GM18498 (cell line): ENCODE measurements around the gene CHRDL2.

Experiments used
- ATAC-seq: cut with Tn5 transposase; IDR thresholded peaks from one replicate; pipeline ENCODE4 v1.9.1; 2021; ENCODE audit warnings: mild to moderate bottlenecking, moderate library complexity; ENCODE audit not compliant: unreplicated experiment

The CHRDL2 gene

DNA sequence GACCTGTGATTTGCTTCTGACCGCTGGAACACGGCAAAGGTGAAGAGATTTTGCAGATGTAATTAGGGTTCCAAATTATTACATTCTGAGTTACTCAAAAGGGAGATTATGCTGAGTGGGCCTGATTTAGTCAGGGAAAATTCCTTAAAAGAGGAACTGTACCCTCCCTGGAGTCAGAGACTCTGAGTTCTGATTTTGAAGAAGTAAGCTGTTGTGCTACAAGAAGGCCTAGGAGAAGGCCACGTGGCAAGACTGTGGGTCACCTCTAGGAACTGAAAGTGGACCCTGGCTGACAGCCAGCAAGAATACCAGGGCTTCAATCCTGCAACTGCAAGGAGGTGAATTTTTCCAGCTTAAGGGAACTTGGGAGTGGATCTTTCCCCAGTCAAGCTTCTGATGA, 45.3 kb downstream of the CHRDL2 start:
- ATAC-seq: no peak

DNA sequence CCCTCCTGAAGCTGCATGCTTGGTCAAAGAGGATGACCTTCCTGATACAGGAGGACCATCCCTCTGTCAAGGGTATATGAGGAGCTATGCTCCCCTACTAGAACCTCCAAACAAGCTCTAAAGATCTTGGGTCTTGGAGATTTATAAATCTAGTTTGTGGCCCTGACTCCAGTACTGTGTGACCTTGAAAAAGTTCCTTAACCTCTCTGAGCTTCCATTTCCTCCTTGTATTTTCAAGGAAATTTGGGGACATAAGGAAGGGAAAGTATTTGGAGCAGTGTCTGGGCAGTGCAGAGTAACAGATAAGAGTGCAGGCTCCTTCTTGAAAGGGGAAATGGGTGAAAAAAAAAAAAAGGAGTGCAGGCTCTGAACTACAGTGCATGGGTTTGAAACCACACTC, 45.9 kb downstream of the CHRDL2 start:
- no peak for ATAC-seq

DNA sequence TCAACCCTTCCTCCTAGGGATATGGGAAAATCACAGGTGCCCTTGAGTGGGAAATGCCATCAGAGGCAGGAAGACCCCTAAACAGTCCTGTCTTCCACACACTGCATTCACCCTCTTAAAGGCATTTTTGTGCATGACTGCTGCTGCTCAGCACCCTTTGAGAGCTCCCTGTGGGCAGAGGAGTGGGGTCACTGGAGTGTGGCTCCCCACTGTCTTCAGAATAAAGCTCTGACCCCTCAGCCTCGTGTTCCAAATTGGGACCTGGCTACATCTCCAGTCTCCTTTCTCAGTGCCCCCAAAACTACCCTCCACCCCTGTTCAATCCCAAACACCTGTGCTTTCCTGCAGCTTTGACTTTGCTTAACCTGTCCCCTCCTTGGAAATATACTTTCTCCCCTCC, 46.6 kb downstream of the CHRDL2 start:
- ATAC-seq: no peak

DNA sequence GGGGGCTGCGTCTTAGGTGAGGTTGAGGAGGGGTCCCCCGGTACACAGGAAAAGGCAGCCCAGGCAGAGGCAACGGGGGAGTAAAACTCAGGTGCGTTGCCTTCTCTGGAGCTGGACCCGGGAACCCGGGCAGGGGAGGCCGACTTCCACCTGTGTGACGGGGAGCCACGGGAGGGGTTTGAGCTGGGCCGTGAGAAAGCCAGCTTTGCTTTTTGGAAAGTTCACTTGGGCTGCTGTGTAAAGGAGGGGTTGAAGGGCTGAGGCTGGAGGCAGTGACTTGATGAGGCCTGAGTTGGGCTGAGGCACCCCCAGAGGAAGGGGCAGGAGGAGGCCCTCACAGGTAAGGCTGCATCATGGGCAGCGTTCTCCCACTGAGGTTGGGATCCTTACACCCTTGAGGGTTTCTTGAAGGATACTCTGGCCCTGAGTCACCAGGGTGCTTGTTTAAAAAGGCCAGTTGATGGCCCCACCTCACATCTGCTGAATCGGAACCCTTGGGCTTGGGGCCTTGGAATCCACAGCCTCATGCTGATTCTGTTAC, 47.2 kb downstream of the CHRDL2 start:
- no peak for ATAC-seq

DNA sequence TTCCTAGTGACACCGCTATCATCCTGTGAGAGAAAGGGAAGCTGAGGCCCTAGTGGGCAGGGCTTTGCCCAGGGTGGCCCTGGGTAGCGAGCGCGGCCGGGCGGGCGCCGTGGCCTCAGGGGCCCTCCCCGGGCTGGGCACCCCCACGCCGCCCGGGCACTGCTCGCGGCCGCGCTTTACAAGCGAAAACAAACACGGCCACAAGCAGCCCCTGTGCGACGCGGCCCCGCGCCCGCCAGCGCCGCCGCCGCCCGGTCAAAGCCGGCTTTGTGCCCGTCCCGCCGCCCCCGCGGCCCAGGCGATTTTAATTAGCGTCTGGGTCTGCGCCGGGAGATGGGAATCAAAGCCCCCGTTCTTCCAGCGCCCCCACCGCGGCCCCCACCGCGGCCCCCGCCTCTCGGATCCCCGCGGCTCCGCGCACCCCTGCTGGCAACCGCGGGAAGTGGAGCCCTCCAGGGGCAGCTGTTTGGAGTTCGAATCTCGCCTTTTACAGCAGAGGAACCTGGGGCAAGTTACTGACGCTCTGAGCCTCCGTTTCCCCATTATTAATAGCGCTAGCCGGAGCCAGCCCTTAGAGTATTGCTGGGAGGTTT, 47.9 kb downstream of the CHRDL2 start:
- ATAC-seq: no peak

DNA sequence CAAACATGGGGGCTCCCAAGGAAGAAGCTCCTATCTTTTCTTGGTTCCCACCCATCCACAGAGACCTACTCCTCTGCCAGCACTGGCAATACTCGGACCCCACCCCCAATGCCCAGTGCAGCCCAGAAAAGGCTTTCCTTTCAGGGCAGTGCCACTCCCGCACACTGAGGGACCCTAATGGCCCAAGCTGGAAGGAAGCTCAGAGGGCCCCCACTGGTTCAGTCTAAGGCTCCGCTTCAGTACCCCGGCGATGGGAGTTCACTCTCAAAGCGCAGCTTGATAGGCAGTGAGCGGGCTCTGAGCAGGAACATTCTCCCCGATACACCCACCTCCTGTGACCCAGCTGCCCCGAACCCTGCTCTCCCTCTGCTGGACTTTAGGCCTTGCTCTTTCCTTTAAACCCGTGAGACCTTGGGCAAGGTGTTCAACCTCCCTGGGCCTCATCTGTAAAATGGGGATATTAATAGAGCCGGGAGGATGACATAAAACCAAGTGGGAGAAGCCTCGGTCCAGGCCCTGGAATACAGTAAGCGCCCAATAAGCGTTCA, 48.4 kb downstream of the CHRDL2 start:
- ATAC-seq: no peak

DNA sequence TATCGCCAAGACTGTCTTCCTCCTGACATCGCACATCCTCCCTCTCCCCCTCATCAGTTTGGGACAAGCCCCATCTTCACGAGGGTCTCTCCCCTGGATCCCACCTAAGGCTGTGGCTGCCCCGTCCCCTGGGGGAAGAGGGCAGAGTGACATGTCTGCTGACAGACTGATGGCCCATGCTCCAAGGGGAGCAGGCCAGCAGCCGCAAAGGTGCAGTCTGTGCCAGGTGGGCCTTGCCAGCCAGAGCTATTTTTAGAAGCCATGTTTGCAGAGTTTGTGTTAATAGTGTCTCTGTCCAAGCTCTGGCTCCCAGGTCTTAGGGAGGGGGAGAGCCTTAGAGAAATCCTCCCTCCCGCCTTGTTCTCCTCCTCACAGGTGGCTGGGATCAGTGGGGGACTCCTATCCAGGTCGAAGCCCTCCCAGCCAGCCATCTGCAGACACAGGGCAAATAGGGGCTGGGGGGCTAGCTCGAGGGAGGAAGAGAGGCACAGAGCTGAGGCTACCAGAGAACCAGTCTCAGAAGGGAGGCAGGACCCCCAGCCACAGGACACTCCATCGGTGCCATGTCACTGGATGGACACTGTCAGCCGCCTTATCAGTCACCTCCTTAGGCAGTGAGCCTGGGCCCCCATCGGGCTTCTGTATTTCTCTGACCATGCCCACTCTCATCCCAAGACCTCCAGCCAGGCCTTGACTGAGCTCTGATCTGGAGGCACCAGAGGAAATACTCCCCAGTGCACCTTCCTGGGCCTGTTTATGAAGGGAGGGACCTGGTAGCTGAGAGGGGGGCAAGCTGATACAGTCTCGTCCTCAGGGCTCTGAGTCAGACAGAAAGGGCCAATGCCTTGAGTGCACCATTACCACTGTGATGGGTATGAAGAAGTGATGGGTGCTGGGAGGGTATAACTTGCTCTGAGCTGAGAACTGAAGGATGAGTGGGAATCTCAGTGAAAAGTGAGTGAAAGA, 49.3 kb downstream of the CHRDL2 start:
- ATAC-seq: no peak

DNA sequence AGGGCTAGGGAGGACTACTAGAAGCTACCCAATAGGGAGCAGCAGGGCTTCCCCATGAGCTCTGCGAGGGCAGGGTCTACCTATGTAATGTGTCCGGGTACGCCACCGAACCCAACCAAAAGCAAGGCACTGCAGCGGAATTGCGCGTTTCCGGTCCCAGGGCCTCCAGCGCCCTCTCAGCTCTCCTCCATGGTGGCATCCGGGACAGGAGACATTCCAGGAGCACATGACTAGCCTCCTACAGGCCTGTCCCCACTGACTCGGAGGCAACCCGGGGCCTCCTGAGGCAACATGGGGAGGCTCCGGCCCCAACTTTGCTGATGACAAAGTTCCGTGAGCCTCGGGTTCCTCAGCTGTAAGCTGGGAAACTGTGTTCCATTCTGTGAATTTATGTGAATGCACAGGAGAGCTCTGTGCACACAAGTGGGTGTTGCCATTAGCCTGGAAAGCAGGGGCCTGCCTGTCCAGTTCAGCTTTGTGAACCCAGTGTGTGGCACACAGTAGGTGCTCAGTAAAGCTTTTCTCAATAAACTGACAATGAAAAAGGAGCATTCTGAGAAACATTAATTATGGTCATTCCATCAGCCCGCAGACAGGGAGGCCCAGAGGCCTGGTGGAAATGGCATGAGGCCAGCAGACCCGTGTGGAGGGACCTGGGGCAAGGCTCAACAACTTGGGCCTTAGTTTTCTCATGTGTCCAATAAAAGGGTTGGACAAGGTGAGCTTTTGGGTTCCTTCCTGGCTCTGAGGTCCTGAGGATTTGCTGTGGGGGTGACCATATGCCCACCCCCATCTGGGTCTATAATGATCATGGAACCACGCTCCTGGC, 50.3 kb downstream of the CHRDL2 start:
- ATAC-seq: no peak

DNA sequence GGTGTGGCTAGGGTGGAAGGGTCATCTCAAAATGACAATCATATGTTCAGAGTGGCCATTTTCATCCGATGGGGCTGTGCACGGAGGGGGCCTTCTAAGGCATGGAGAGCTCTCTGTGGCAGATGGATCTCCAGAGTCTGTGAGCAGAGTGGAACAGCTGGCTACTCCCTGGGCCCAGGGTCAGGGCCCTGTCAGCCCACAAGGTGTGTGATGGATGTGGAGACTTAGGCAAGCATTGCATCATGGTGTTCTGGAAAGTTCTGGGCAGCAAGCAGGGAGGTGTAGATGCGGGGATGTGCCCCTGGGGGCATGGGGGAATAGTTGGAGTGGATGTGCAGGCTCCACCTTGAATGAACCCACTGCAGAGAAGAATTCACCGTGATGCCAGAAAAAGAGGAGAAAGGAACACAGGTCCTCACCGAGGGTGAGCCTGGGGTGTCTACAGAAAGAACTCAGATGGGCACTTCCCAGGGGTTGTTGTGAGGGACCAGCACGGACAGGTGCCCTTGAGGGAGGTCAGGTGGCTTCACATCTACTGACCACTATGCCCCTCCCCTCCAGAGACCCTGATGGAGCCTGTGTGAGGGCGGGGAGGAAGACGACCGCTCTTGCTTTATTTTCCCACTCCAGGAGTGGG, 51.1 kb downstream of the CHRDL2 start:
- no peak for ATAC-seq

DNA sequence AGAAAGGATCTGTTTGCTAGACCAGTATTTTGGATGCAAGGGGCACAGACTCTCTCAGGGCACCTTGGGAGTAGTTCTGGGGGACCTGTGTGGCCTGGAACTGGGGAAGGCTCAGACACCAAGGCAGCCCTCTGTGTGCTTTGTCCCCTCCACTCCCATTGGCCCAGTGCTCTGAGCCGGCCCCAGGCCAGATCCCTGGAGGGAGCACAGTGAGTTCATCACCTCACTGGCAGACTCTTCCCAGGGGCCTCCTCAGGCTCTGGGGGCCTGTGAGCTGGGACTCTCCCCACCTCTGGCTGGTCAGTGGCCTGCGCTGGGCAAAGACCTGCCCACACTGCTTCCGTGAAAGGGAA, 51.7 kb downstream of the CHRDL2 start:
- ATAC-seq: no peak

DNA sequence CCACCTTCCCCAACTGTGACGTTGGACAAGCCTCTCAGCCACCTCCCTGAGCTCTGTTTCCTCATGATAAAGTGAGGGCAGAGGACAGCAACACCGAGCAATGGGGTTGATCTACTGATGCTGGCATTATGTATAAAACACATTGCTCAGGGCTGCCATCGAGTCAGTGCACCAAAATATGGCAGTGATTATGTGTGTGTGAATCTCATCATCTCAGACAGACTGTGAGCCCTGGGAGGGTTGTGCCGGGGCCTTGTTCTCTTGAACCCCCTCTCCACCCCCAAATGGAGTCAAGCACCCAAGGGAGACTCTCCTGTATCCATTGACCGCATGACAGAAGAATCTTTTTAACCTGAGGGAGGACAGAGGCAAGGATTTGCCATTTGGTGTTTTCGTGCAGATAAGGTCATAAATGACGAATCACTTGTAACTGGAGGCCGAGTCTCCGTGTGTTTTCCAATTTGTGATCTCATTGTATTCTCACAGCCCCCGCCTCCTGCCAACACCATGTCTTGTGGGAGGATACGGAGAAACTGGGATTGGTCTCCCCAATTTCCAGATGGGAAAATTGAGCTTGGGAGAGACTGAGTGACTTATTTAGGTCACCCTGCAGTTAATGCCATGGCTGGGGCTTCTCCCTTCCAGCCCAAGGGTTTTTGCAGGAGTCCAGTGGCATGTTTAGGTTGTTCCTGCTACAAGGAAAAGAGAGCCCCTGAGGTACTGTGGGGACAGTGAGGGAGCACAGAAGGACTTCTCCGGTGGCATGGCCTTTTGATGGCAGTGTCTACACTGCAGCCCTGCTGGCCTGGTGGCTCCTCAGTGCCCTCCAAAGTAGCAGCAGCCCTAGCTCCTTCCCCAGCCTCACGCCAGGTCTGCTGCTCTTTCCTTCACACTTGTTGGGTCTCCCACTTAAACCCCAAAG, 52.4 kb downstream of the CHRDL2 start:
- no peak for ATAC-seq

DNA sequence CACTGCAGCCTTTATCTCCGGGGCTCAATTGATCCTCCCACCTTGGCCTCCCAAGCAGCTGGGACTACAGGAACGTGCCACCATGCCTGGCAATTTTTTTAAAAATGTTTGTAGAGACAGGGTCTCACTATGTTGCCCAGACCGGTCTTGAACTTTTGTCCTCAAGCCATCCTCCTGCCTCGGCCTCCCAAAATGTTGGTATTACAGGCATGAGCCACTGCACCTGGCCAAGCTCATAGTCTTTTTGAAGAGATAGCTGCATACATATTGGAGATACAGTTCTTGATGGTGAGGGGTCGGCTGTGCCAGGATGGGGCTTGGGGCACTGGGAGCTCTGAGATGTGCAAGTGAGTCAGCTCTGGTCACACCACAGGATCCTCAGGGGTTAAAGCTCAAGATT, 53.2 kb downstream of the CHRDL2 start:
- ATAC-seq: no peak

DNA sequence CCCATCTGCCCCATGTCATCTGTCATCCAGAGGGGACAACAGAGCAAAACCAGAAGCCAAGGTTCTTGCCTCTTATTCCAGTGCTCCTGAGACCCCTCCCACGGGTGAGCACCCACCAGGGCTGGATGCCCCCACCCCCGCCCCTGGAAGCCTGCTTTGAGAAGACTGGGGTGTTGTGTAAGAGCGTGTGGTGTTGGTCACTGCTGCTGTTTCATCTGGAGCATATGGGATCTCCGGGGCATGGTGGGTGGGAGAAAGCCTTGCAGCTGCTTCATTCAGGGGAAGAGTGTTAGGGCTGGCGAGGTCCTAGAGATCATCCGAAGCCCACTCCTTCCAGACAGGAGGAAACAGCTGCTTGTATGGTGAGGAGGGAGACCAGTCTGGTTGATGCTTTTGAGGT, 54.1 kb downstream of the CHRDL2 start:
- no peak for ATAC-seq

DNA sequence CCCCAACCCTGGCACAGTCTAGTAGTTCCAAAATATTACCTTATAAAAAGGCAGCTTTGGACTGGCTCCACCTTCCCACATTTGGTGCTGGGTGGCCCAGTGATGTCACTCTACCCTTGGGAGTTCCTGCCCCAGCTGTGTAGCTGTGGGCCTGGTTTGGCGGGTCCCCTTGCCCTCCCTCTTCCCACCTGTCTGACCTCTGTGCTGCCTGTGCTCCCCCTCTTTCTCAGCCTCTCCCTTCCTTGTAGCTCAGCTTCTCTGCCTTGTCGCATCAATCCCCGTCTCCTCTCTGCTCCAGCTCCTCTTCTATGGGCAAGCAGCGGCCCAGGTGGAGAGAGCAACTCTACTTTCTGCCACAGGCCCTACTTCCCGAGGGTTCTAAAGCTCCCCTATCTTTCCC, 54.6 kb downstream of the CHRDL2 start:
- ATAC-seq: no peak

DNA sequence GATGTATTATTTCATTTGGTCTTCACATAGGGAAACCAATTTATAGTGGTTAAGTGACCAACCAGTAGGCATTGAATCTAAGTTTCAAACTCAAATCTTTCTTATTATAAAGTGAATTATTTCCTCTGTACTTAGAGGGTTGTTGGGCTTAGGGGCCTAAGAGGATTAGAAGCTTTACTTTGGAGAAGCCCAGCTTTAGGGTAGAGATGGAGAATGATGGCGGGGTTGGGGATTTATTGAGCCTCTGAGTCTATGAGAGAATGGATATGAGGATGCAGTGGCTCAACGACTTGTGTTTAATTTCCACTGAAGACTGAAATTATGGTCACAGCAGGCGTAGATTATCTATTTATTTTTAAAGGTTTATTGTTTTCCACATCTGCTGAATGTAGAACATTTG, 55.5 kb downstream of the CHRDL2 start:
- ATAC-seq: no peak

DNA sequence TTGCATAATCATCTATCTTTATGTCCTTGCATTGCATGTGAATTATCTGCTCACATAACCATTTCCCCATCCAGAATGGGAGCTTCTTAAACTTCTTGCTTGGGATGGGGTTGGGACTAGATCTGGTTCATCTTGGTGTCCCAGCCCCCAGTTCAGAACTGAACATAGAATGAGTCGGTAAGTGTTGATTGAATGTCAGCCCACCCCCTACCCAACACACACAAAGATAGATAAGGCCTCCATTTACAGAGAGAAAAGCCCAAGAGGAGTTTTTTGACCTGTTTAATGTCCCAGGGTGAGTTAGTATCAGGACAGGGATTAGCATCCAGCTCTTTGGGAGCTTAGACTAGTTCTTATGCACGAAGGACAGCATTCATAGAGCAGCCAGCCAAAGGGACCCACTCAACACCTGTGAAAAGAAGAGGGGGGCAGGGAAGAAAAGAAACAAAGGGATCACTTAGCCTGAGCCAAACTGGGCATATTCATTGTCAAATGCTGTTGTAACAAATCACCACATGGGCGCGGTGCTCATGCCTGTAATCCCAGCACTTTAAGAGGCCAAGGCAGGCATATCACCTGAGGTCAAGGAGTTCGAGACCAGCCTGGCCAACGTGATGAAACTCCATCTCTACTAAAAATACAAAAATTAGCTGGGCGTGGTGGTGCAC, 57.4 kb downstream of the CHRDL2 start:
- no peak for ATAC-seq

DNA sequence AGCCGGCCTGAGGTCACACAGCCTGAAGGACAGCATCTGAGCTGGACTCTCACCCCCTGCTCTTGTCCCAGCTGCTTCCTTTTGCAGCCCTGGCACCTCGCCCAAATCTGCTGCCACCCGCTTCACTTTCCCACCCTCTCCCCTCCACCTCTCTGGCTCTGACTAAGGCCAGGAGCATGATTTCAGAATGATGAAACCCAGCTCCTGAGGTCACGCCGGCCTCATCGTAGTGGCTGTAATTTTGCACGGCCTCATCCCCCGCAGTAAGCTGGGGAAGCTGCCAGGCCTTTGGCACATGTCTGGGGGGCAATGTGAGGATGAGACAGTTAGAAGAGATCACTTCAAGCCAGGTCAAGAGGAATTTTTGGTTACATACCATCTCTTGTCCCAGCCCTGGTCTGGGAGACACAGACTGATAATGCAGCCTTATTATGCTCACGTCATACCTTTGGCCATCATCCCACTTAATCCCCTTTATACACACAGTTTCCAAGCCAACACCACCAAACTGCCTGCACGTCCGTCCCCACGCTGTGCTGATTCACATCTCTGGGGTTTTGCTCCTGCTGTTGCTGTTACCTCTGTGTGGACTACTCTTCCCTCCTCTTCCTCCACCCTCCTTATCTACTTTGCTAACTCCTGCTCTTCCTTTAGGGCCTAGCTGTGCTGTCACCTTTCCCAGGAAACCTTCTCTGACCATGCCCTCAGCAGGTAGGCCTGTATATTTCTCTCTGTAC, 58.1 kb downstream of the CHRDL2 start:
- ATAC-seq: no peak

DNA sequence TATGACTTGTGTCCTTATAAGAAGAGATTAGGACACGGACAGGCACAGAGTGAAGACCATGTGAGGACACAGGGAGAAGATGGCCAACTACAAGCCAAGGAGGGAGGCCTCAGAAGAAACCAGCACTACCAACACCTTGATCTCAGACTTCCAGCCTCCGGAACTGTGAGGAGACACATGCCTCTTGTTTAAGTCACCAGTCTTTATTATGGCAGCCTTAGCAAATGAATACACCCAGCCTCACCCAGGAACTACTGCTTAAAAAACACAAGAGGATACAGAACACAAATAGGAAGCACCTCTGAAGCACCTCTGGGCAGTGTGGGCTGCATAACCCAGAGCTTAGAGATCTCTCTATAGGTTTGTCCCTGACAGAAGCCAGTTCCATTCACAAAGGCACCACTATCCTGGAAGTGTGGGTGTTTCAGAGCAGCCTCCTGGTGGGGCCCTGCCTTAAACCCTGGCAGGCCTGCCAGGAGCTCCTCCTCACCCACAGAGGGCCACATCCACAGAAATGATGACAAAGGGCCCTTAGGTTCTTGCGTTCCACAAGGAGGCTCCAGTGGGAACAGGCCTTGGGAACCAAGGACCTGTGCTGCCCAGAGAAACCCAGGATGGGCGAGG, 58.8 kb downstream of the CHRDL2 start:
- no peak for ATAC-seq
